DLD1 (cell line): ENCODE measurements around the gene SSNA1.
"Not testable (repeated sequence)": the region's sequence is repeated elsewhere in the genome, so short reads cannot be mapped to it uniquely, and the experiment has no call there.

Source experiments
- in situ Hi-C: cut with HindIII; loops from 2 replicates; pipeline ENCODE4 v1.10.0; 2017; ENCODE audit warnings: low sequenced_read_pairs

The SSNA1 gene

DNA sequence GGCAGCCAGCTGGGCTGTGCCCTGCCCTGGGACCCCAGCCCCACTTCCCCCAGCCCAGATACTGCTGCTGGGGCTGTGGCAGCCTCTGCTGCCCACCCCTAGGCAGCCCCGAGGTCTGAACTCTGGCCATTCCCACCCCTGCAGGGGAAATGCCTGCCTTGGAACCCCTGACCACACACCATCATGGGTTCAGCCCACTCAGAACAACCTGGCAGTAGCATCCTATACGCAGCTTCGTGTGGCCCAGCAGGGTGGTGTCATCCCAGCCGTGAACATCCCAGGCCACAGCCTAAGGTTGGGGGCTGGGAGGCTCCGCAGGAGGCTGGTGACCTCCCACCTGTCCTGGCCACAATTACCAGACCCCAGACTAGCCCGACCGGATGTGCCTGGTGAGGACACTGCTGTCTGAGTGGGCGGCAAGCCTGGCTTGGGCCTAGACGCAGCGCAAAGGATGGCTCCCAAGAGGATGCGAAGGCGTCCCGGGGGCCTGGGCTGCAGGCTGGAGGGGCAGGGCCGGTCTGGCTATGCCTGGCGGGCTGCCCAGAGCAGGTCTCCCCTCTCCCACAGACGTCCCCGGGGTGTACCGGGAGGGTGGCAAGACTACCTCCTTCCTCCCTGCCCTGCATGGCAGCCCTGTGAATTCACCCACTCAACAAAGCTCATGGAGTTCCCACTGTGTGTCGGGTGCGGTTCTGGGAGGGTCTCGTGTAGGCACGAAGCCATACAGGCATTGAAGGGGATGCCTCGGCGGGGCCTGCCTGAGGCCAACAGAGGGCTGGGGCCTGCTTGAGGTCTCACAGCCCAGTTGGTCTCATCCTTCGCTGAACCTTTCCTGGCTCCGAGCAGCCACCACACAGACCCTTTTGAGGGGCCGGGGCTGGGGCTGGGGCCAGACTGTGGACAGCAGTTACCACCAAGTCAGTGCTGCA is 40.8 kb downstream of the SSNA1 start:
- in situ Hi-C loops = no loop called here

GRCh38 chr9:137229903-137230704 is 41.6 kb downstream of the SSNA1 start:
- in situ Hi-C loops = no loop called here

- in situ Hi-C loops = no loop called here
Observed at GRCh38 chr9:137230705-137231371, 42.4 kb downstream of the SSNA1 start, which contains the start of gene SLC34A3. SLC34A3 (plus strand) TSS chr9:137230901; CDS start chr9:137231703, 802 bp downstream.

DNA sequence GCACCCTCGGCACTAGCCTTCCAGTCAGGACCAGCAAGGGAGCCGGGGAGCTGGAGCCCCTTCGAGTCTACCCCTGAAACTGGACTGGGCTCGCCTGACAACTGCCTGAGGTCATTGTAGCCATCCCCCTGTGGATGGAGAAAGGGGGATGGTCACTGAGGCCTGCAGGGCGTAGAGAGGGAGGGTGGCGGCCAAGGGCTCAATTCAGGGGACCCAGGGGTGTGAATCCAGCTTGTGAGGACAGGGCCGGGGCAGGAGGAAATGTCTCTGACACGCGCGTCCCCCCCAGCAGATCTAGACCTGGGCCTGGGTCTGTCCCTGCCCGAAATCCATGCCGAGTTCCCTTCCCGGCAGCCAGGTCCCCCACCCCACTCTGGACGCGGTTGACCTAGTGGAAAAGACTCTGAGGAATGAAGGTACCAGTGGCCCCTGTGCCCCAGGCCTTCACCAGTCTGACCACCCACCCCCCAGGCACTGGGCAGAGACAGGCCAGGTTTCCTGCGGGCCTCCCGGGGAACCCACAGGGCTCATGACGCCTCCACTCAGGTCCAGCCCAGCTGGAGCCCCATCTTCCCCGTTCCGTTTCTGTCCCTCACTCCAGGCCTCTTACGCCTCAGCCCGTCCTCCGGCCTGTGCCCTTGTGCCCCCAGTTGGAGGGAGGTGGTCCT is 43.0 kb downstream of the SSNA1 start:
- in situ Hi-C loops = no loop called here

- in situ Hi-C loops = no loop called here
Observed at GRCh38 chr9:137232101-137232500, 43.6 kb downstream of the SSNA1 start.

DNA sequence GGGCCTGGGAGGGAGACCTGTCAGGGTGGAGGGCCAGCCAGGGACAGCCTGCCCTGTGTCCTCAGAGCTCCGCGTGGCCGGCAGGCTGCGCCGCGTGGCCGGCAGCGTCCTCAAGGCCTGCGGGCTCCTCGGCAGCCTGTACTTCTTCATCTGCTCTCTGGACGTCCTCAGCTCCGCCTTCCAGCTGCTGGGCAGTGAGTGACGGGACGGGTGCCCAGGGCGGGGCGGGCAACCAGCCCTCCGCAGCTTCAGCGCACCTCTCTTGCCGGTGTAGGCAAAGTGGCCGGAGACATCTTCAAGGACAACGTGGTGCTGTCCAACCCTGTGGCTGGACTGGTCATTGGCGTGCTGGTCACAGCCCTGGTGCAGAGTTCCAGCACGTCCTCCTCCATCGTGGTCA is 44.0 kb downstream of the SSNA1 start:
- in situ Hi-C loops = no loop called here

DNA sequence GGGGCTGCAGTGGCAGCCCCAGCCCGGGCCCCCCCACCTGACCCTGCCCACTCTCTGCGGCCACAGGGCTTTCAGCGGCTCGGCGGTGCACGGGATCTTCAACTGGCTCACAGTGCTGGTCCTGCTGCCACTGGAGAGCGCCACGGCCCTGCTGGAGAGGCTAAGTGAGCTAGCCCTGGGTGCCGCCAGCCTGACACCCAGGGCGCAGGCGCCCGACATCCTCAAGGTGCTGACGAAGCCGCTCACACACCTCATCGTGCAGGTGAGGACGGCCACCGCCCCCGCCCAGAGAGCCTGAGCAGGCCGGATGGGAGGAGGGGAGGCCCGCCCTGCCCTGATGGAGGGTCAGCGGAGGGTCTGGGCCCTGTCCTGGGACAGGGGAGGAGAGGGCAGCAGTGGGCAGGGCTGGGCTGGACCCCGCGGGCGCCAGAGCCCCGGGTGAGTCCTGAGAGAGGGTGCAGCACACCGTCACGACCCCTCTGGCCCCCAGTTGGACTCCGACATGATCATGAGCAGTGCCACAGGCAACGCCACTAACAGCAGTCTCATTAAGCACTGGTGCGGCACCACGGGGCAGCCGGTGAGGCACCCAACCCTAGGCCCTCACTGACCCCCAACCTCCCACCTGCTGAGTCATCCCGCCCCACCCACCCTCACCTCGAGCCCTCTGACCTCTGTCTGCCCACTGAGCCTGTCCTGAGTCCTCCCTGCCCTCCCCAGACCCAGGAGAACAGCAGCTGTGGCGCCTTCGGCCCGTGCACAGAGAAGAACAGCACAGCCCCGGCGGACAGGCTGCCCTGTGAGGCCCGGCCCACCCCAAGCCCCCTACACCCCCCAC is 44.9 kb downstream of the SSNA1 start:
- in situ Hi-C loops = no loop called here

DNA sequence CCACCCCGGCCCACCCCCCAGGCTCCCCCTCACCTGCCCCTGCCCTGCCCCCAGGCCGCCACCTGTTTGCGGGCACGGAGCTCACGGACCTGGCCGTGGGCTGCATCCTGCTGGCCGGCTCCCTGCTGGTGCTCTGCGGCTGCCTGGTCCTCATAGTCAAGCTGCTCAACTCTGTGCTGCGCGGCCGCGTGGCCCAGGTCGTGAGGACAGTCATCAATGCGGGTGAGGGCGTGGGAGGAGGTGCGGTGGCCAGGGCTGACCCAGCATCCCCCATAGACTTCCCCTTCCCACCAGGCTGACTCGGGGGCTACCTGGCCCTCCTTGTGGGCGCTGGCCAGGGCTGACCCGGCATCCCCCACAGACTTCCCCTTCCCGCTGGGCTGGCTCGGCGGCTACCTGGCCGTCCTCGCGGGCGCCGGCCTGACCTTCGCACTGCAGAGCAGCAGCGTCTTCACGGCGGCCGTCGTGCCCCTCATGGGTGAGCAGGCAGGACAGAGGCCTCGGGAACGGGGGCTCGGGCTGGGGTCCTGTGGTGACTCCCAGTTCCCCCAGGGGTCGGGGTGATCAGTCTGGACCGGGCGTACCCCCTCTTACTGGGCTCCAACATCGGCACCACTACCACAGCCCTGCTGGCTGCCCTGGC is 45.7 kb downstream of the SSNA1 start:
- in situ Hi-C loops = no loop called here

DNA sequence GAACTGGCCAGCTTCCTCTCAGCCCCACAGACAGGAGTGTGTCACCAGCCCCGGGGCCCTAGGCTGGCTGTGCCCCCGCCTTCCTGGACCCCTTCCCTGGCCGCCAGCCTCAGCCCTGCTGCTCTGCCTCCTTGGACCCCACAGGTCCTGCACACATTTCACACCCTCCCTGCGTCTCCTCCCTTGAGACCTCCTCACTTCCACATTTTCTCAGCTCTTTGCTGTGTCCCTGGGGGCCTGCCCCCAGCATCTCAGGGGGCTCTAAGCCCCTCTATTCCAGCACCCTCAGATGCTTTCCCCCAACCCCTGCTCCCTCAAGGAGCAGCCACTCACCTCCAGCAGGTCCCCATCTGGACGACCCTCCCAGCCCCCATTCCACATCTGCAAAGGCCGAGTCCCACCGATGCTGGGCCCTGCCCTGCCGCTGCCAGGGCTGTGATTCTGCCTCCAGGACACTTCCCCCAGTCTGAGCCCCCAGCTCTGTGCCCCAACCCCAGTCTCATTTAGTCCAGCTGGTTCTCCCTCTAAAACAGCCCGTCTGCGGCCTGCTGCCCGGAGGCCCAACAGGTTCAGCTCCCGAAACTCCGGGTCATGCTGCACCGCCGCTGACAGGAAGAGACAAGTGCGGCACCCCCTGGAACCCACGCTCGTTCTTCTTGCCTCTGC is 46.4 kb downstream of the SSNA1 start:
- in situ Hi-C loops = no loop called here

DNA sequence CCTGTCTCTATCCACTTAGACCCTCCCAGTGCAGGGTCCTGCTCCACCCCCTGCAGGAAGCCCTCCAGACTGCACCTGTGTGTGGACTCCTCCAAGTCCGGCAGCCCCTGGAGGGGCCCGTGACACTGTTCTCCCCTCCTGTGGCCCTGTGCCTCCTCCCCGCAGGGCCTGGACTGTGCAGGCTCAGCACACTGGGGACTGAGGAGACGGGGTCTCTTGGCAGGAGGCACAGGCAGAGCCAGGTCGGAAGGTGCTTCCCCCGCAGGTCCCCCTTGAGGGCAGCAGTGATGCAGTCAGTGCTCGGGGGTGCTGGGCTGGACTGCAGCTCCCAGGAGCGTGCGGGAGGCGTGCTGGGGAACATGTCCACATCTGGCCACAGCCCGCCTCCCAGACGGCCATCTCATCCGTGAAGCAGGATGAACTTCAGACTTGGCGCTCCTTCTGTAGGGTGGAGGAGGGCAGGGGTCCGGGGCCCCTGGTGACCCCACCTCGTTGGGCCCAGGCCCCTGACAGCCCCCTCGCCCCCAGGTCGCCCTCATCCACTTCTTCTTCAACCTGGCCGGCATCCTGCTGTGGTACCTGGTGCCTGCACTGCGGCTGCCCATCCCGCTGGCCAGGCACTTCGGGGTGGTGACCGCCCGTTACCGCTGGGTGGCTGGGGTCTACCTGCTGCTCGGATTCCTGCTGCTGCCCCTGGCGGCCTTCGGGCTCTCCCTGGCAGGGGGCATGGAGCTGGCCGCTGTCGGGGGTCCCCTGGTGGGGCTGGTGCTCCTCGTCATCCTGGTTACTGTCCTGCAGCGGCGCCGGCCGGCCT is 47.2 kb downstream of the SSNA1 start:
- in situ Hi-C loops = no loop called here

GRCh38 chr9:137236238-137236935 is 47.9 kb downstream of the SSNA1 start:
- in situ Hi-C loops = no loop called here

DNA sequence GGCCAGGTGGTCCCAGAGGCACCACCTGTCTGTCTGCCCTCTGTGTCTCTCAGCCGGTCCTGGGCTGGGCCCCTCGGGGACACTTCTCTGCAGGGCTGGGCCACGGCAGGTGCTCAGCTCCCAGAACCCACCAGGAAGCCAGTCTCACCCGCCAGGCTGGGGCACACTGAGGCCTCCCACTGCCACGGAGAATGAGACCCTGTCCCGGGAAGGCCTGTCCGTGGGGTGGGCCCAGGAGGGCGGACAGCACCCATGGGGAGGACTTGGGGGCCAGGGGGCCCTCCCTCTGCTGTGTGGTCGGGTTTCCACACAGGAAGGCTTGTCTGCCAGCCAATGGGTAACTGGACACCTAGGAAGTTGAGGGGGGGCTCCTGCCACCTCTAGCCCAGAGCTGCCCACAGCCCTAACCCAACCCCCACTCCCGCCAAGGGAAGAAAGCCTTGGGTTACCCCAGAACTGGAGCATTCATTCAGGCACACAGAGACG is 48.5 kb downstream of the SSNA1 start:
- in situ Hi-C loops = no loop called here

DNA sequence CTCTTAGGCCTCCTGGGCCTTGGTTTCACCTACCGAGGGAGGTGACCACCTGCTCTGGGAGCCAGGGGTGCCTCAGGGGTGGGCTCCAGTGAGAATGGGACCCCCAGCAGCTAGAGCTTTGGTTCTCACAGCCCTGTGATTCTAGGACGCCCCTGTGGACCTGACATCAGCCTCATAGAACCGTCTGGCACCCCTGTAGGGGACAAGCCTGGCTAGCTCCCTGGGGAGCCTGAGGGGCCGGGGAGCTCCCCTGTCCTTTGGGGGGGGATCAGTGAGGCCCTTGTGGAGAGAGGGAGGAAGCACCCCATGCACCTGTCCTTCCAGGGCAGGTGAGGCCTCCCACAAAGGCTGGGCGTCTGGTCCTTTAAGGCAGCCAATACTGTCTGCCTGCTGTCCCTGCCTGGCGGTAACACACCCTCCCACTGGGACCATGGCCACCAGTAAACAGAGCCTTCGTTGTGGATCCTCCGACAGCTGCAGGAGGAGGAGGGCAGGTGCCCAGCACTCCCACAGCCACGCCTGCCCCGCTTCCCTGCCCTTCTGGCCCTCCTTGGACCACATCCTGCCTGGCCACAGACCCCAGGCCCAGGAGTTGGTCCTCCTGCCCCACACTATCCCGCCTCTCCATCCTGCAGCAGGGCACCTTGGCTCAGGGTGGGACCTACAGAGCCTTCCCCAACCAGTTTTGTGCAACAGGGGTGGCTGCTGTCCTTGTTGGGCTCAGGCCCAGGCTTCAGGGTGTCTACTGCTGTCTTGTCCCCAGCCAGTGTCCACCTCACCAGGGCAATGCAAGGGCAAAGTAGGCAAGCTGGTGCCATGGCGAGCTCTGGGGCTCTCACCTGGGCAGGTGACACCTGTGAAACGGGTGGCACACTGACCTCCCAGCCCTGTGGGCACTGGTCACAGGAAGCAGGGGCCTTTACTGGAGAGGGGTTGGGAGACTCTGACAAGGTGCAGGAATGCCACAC is 49.6 kb downstream of the SSNA1 start:
- in situ Hi-C loops = no loop called here

- in situ Hi-C loops = not testable (repeated sequence)
Observed at GRCh38 chr9:137239541-137240200, 51.2 kb downstream of the SSNA1 start.
